Measurements from ENCODE around the gene CHRNE. TPM values are rescaled to one million over a fixed set of nuclear protein-coding genes. Genes with fewer than 3 reads are reported as not detected.

CHRNE gene
- total and polyA plus RNA-seq, 2 of the 13 experiments (the other 11 are each of a cell fraction or from before 2014, with no cell fraction given), result 0.53 to 0.59 TPM

DNA sequence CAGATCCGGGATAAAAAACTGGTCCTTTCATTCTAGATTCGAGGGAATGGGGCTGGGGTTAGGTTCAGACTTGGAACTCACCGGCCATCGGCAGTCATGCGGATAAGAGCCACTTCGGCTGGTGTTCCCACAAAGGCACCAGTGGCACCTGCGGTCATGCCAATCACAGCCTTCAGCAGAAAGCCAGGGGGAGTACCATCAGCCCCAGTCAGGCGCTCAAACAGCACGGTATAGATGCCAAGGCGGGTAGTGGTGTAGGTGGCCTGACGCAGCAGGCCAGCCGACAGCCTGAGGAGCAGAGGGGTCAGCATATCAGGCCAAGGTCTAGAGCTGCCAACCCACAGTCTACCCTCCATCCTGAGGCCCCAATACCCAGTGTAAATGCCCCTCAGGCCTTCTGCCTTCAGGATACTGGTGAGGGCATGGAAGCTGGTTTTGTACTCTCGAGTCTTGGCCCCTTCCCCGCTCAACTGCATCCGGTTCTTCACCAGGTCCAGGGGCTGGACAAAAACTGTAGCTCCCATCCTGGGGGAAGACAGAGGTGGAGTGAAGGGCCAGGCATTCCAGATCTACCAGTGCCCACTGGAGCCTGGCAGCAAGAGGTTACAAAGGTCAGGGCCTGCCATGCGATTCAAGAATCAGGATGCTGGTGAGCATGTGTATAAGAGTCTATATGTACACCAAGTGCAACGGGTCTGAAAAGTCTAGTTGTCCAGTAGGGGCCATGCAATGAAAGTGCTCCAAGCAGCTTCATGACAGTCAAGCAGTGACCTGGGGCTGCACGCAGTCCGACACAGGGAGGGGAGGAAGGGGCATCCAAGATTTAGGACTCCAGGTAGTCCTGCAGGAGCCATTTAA lies 36.0 kb upstream of the CHRNE start (continued):
- TF ChIP-seq ZNF572 (CRISPR knock-in tag; IDR thresholded peaks at IDR 0.05) (0 out of 2 replicates have a peak, but pooled peaks have one; percentile 37), ATF1 (CRISPR knock-in tag; IDR thresholded peaks at IDR 0.05) (no peak), ZNF543 (CRISPR knock-in tag; IDR thresholded peaks at IDR 0.05) (no peak), DNMT3B (CRISPR knock-in tag; conservative IDR thresholded peaks at IDR 0.05) (0 out of 2 replicates have a peak, but pooled peaks have one; percentile 18), RCOR2 (CRISPR knock-in tag; IDR thresholded peaks at IDR 0.05) (no peak), HOXA7 (CRISPR knock-in tag; IDR thresholded peaks at IDR 0.05) (no peak), IRX3 (CRISPR knock-in tag; IDR thresholded peaks at IDR 0.05; ENCODE audit: borderline replicate concordance, low read depth) (no peak), CHCHD3 (CRISPR knock-in tag; IDR thresholded peaks at IDR 0.05) (no peak), ZFP82 (CRISPR knock-in tag; IDR thresholded peaks at IDR 0.05; ENCODE audit: borderline replicate concordance) (no peak), NR2F1 (CRISPR knock-in tag; IDR thresholded peaks at IDR 0.05) (peak in 1 of 2 experiments; percentile 0; a peak in 1 of 4 replicates), MTF2 (CRISPR knock-in tag; IDR thresholded peaks at IDR 0.05; ENCODE audit: borderline replicate concordance) (no peak), SNAI1 (CRISPR knock-in tag; IDR thresholded peaks at IDR 0.05; ENCODE audit: borderline replicate concordance) (no peak), KLF13 (CRISPR knock-in tag; IDR thresholded peaks at IDR 0.05) (no peak)
- TF ChIP-seq, protein P1, sequence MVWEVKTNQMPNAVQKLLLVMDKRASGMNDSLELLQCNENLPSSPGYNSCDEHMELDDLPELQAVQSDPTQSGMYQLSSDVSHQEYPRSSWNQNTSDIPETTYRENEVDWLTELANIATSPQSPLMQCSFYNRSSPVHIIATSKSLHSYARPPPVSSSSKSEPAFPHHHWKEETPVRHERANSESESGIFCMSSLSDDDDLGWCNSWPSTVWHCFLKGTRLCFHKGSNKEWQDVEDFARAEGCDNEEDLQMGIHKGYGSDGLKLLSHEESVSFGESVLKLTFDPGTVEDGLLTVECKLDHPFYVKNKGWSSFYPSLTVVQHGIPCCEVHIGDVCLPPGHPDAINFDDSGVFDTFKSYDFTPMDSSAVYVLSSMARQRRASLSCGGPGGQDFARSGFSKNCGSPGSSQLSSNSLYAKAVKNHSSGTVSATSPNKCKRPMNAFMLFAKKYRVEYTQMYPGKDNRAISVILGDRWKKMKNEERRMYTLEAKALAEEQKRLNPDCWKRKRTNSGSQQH (CRISPR knock-in tag; IDR thresholded peaks at IDR 0.05; ENCODE audit: low read depth), result no peak
- TF ChIP-seq, protein P2, sequence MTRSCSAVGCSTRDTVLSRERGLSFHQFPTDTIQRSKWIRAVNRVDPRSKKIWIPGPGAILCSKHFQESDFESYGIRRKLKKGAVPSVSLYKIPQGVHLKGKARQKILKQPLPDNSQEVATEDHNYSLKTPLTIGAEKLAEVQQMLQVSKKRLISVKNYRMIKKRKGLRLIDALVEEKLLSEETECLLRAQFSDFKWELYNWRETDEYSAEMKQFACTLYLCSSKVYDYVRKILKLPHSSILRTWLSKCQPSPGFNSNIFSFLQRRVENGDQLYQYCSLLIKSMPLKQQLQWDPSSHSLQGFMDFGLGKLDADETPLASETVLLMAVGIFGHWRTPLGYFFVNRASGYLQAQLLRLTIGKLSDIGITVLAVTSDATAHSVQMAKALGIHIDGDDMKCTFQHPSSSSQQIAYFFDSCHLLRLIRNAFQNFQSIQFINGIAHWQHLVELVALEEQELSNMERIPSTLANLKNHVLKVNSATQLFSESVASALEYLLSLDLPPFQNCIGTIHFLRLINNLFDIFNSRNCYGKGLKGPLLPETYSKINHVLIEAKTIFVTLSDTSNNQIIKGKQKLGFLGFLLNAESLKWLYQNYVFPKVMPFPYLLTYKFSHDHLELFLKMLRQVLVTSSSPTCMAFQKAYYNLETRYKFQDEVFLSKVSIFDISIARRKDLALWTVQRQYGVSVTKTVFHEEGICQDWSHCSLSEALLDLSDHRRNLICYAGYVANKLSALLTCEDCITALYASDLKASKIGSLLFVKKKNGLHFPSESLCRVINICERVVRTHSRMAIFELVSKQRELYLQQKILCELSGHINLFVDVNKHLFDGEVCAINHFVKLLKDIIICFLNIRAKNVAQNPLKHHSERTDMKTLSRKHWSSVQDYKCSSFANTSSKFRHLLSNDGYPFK (CRISPR knock-in tag; IDR thresholded peaks at IDR 0.05; ENCODE audit: borderline replicate concordance), result peak; percentile 16; the same call in 1 of the 2 replicates
- TF ChIP-seq, protein P3, sequence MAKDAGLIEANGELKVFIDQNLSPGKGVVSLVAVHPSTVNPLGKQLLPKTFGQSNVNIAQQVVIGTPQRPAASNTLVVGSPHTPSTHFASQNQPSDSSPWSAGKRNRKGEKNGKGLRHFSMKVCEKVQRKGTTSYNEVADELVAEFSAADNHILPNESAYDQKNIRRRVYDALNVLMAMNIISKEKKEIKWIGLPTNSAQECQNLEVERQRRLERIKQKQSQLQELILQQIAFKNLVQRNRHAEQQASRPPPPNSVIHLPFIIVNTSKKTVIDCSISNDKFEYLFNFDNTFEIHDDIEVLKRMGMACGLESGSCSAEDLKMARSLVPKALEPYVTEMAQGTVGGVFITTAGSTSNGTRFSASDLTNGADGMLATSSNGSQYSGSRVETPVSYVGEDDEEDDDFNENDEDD (CRISPR knock-in tag; IDR thresholded peaks at IDR 0.05; ENCODE audit: borderline replicate concordance), result no peak
- TF ChIP-seq, protein P4, sequence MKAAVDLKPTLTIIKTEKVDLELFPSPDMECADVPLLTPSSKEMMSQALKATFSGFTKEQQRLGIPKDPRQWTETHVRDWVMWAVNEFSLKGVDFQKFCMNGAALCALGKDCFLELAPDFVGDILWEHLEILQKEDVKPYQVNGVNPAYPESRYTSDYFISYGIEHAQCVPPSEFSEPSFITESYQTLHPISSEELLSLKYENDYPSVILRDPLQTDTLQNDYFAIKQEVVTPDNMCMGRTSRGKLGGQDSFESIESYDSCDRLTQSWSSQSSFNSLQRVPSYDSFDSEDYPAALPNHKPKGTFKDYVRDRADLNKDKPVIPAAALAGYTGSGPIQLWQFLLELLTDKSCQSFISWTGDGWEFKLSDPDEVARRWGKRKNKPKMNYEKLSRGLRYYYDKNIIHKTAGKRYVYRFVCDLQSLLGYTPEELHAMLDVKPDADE (CRISPR knock-in tag; IDR thresholded peaks at IDR 0.05), result no peak
